Measurements from ENCODE around the gene CHST4. TPM values are rescaled to one million over a fixed set of nuclear protein-coding genes. Genes with fewer than 3 reads are reported as not detected.

The CHST4 gene
- total RNA-seq, 3 donors from 2014 or later: not detected

- ATAC-seq (no peak), DNase-seq (no peak)
- peaks cover 13% of the 10 kb centered on the region for H3K4me1 ChIP-seq (ENCODE audit: low read depth)
- TF ChIP-seq, protein P1, sequence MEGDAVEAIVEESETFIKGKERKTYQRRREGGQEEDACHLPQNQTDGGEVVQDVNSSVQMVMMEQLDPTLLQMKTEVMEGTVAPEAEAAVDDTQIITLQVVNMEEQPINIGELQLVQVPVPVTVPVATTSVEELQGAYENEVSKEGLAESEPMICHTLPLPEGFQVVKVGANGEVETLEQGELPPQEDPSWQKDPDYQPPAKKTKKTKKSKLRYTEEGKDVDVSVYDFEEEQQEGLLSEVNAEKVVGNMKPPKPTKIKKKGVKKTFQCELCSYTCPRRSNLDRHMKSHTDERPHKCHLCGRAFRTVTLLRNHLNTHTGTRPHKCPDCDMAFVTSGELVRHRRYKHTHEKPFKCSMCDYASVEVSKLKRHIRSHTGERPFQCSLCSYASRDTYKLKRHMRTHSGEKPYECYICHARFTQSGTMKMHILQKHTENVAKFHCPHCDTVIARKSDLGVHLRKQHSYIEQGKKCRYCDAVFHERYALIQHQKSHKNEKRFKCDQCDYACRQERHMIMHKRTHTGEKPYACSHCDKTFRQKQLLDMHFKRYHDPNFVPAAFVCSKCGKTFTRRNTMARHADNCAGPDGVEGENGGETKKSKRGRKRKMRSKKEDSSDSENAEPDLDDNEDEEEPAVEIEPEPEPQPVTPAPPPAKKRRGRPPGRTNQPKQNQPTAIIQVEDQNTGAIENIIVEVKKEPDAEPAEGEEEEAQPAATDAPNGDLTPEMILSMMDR (IDR thresholded peaks at IDR 0.05): no peak
- no peak overlapping the region for H3K4me3 ChIP-seq
- H3K36me3 ChIP-seq (ENCODE audit: low read depth): no peaks in the 10 kb centered on the region
- intact Hi-C loops (cut with DNase I, micrococcal nuclease): no loop called here
- peaks cover 7% of the 10 kb centered on the region for H3K9me3 ChIP-seq
These were observed 39.8 kb downstream of the CHST4 start for GRCh38 chr16:71565812-71566700.

GRCh38 chr16:71567931-71568330, 41.7 kb downstream of the CHST4 start:
- no peaks in the 10 kb centered on the region for H3K9me3 ChIP-seq
- DNase-seq (no peak), ATAC-seq (no peak)
- H3K36me3 ChIP-seq (ENCODE audit: low read depth): no peaks in the 10 kb centered on the region
- intact Hi-C loops (cut with DNase I, micrococcal nuclease): no loop called here
- peaks cover 13% of the 10 kb centered on the region for H3K4me1 ChIP-seq (ENCODE audit: low read depth)
- H3K4me3 ChIP-seq: no peak overlapping the region
- TF ChIP-seq, protein P1 (IDR thresholded peaks at IDR 0.05): no peak

DNA sequence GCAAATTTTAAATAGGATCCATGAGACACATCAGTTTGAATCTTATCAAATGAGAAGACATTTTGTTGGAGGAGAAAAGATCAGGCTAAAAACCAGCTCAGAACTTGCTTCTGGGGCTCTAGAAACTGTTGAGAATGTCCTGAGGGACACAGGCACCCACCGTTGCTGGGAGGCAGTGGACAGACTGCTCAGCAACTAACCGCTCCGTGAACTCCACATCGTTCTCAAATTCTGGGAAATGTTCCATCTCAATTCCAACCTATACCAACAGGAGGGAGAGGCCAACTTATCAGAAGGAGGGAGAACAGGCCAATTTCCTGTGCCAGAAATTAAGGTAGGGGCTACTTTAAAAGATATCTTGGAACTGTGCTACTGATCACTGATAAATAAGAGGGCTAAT, 42.3 kb downstream of the CHST4 start:
- Histone ChIP-seq H3K4me3 (no peak overlapping the region), H3K9me3 (no peaks in the 10 kb centered on the region), H3K4me1 (ENCODE audit: low read depth) (peaks cover 13% of the 10 kb centered on the region), H3K36me3 (ENCODE audit: low read depth) (no peaks in the 10 kb centered on the region)
- DNase-seq: no peak
- intact Hi-C loops (cut with DNase I, micrococcal nuclease): no loop called here
- TF ChIP-seq, protein P1 (IDR thresholded peaks at IDR 0.05): no peak
- ATAC-seq: no peak

- H3K36me3 ChIP-seq (ENCODE audit: low read depth): no peaks in the 10 kb centered on the region
- intact Hi-C loops (cut with DNase I, micrococcal nuclease): no loop called here
- H3K4me1 ChIP-seq (ENCODE audit: low read depth): peaks cover 11% of the 10 kb centered on the region
- peak; percentile 55 to 71 (median 69) for DNase-seq
- peak; percentile 71 for ATAC-seq
- no peaks in the 10 kb centered on the region for H3K9me3 ChIP-seq
- no peak overlapping the region for H3K4me3 ChIP-seq
- TF ChIP-seq, protein P1 (IDR thresholded peaks at IDR 0.05): no peak
These were observed 43.4 kb downstream of the CHST4 start for GRCh38 chr16:71569621-71570020.

DNA sequence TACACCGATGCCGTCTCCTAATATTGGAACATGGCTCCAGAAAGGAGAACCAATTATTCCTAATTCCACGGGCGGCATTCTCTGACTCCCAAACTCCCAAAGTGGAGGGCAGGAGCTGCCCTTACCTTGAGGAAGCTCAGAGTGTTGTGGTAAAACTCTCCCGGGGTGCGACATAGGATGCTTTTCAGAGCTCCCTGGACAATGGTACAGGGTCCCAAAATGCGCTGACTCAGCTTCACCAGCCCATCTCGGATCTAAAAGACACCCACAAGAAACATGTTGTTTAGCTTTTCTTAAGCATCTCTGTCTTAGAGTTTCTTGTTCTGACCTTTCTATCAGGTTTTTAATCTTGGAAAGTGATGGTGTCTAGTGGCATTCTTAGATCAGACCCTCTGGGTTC, 43.9 kb downstream of the CHST4 start:
- ATAC-seq: no peak
- intact Hi-C loops (cut with DNase I, micrococcal nuclease): no loop called here
- TF ChIP-seq, protein P1 (IDR thresholded peaks at IDR 0.05): no peak
- Histone ChIP-seq H3K4me1 (ENCODE audit: low read depth) (peaks cover 11% of the 10 kb centered on the region), H3K4me3 (no peak overlapping the region), H3K36me3 (ENCODE audit: low read depth) (no peaks in the 10 kb centered on the region), H3K9me3 (no peaks in the 10 kb centered on the region)
- DNase-seq: no peak

All from mucosa of descending colon (tissue), 3 donors.